K562 (cell line): ENCODE data around the gene EMC8. TPM values are rescaled to one million over a fixed set of nuclear protein-coding genes. Genes with fewer than 3 reads are reported as not detected.

Source experiments
- AFF4 ChIP-seq: sonication (generic); formaldehyde crosslinking; IDR thresholded peaks from 2 replicates; pipeline ENCODE4 v1.8.0; 2023; ENCODE audit warnings: mild to moderate bottlenecking, missing genetic modification reagents
- CBFB ChIP-seq: sonication (generic); formaldehyde crosslinking; IDR thresholded peaks from 2 replicates; pipeline ENCODE4 v1.4.0; 2020; ENCODE audit warnings: mild to moderate bottlenecking, missing genetic modification reagents
- GABPA ChIP-seq: fragments of 200-800 bp; sonication (Bioruptor generic); conservative IDR thresholded peaks from 2 replicates; pipeline ENCODE4 v1.6.1; 2016; ENCODE audit warnings: low read depth, missing genetic modification characterization, missing compliant biosample characterization
- PHF20 ChIP-seq: fragments of 450-650 bp; IDR thresholded peaks from 2 replicates; pipeline ENCODE4 v1.6.1; 2018; ENCODE audit not compliant: partially characterized antibody
- YBX1 ChIP-seq: fragments of 450-650 bp; IDR thresholded peaks from 2 replicates; pipeline ENCODE4 v1.7.1; 2016; ENCODE audit warnings: mild to moderate bottlenecking
- ZBTB11 ChIP-seq, 3 experiments: fragments of 200-800 bp in 1 of 3; fragments of 250-450 bp in 1 of 3; fragments of 450-650 bp in 1 of 3; sonication (Bioruptor Pico) in 1 of 3; sonication (Bioruptor generic) in 1 of 3; formaldehyde crosslinking in 1 of 3; IDR thresholded peaks; 2 replicates each; pipeline versions ENCODE4 v1.6.1 to v1.8.0; 2016 to 2022; ENCODE audit warnings: mild to moderate bottlenecking in 2 of 3, missing genetic modification characterization in 2 of 3, missing compliant biosample characterization in 1 of 3, moderate library complexity in 1 of 3
- ZMIZ1 ChIP-seq, 2 experiments: fragments of 150-350 bp in 1 of 2; IDR thresholded peaks; 2 replicates each; pipeline ENCODE4 v1.6.1; 2012 to 2016; ENCODE audit warnings: low read depth in 2 of 2, low read length in 2 of 2, mild to moderate bottlenecking in 1 of 2, moderate library complexity in 1 of 2
- ZNF609 ChIP-seq: sonication (generic); formaldehyde crosslinking; IDR thresholded peaks from 2 replicates; pipeline ENCODE4 v1.8.1; 2023; ENCODE audit warnings: missing genetic modification reagents, mild to moderate bottlenecking, borderline replicate concordance
- polyA plus RNA-seq, 8 experiments: library from polyadenylated mRNA; depleted of rRNA in 4 of 8; stranded (reverse) in 5 of 8; unstranded in 3 of 8; fragments of >200 nt; fragmentation: Nextera tagmentation in 2 of 8; fragmentation: Illumina TruSeq in 1 of 8; extraction: Ambion mirVana in 2 of 8; extraction: Trizol in 1 of 8; gene quantifications; 2 replicates each; pipeline versions ENCODE4 v1.2.1 to v1.2.3, GENCODE V29; 2011 to 2014; ENCODE audit warnings: inconsistent platforms in 1 of 8, missing spikeins in 1 of 8
- total RNA-seq, 7 experiments: library from RNA; depleted of rRNA in 6 of 7; stranded (reverse); fragments of >200 nt in 6 of 7; fragmentation: Illumina TruSeq in 2 of 7; extraction: Trizol in 2 of 7; gene quantifications; 2 replicates each; pipeline versions ENCODE4 v1.2.1 to v1.2.3, GENCODE V29; 2011 to 2021; ENCODE audit warnings: low replicate concordance in 1 of 7

EMC8 gene
- total and polyA plus RNA-seq, 9 of the 15 experiments (the other 6 are each of a cell fraction or from before 2014, with no cell fraction given), result 11.4 to 81.8 (median 48.6) TPM

- peak; percentile 78; the same call in 1 of the 2 replicates for TF ChIP-seq AFF4
- peak; percentile 74 for TF ChIP-seq PHF20
- no peak for TF ChIP-seq ZMIZ1 (IDR thresholded peaks at IDR 0.05; ENCODE audit: low read depth in 2 of 2, low read length in 2 of 2)
- peak; percentile 66; the same call in 1 of the 2 replicates for TF ChIP-seq CBFB
- TF ChIP-seq GABPA (tag), result peak; percentile 93
- peak in 1 of 3 experiments; percentile 27; a peak in 2 of 6 replicates for TF ChIP-seq ZBTB11 (CRISPR knock-in tag; IDR thresholded peaks at IDR 0.05)
- TF ChIP-seq YBX1, result no peak
- no peak for TF ChIP-seq ZNF609 (CRISPR knock-in tag)
Observed at GRCh38 chr16:85799497-85800320, at the start of gene EMC8, which contains the start of gene COX4I1 (continued).
